Fibroblast of skin of left quadriceps (primary cell): ENCODE data around the gene MS4A15.
"Not testable (repeated sequence)": the region's sequence is repeated elsewhere in the genome, so short reads cannot be mapped to it uniquely, and the experiment has no call there.

Experiments
- DNase-seq, 2 experiments: peaks; one replicate each; pipeline ENCODE4 v3.0.0-alpha.2; 2013; ENCODE audit warnings: low read depth in 2 of 2

MS4A15 gene, protein sequence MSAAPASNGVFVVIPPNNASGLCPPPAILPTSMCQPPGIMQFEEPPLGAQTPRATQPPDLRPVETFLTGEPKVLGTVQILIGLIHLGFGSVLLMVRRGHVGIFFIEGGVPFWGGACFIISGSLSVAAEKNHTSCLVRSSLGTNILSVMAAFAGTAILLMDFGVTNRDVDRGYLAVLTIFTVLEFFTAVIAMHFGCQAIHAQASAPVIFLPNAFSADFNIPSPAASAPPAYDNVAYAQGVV

DNA sequence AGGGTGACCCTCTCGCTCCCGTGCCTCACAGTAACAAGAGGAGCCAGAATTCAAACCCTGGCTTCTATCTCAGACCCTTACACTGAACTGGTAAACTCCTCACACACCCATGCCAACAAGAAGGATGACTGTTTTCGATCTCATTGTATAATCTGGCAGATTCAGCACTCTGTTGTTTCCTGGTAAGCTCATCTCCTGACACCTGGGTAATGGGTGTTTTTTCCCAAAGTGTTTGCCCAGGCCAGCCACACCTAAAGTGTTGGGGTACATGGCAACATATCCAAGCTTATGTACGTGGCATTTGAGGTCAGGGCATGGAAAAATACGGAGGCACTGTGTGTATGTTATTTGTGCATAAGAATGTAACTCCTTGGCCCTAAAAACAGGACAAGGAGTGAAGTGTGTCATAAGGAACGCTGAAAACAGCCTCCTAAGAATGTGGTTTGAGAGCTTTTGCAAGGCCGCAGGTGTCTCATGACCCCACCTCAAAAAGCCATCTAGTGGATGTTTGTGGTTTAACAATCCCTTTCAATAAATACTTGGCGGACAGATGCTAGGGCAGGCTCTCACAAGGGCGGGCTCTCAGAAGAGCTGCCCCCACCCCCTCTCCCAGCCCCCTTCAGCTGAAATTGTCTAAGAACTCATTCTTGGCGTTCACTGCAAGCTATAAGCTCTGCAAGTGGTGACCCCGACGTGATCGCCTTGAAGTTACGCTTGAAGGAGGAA is at the start of gene MS4A15:
Gene MS4A15 (plus strand): TSS at position 561 of the 726 bp plus-strand sequence. CDS start 6,867 bp downstream, outside the sequence.
- no peak for DNase-seq

GRCh38 chr11:60706931-60707330 is 49.7 kb upstream of the MS4A15 start:
- no peak for DNase-seq

DNA sequence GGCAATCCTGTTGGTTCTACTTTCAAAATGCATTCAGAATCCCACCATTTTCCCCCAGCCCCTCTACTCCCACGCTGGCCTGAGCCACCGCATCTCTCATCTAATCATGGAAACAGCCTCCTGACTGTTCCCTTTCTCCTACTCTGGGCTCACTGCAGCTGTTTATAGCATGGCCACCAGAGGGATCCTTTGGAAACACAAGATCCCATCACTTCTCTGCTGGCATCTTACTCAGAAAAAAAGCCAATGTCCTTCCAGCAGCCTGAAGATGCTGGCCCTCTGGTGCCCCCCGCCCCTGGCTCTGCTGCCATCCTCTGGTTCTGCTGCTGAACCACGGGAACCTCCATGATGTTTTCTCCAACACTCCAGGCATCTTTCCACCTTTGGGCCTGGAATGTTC is 46.2 kb upstream of the MS4A15 start:
- no peak for DNase-seq

GRCh38 chr11:60711276-60711675 is 45.4 kb upstream of the MS4A15 start:
- no peak for DNase-seq

- DNase-seq, result not testable (repeated sequence)
These were observed 43.2 kb upstream of the MS4A15 start for GRCh38 chr11:60713423-60713822.

DNA sequence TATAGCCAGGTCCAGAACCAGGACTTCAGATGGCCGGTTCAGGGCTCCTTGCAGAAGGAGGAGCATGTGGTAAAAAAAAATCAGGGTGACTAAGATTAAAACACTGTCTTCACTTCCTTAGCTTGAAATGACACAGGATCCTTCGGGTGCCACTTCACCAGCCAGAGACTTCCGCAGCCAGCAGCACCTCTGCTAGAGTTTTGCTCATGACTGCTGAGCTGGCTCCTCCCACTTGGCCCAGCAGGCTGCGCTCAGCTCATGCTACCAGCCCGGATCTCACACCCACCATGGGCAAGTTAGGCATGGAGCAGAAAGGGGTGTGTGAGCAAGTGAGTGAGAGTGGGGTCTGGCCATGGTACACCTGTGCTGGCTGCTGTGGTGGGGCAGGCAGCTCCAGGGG is 38.7 kb upstream of the MS4A15 start:
- DNase-seq, result no peak

DNA sequence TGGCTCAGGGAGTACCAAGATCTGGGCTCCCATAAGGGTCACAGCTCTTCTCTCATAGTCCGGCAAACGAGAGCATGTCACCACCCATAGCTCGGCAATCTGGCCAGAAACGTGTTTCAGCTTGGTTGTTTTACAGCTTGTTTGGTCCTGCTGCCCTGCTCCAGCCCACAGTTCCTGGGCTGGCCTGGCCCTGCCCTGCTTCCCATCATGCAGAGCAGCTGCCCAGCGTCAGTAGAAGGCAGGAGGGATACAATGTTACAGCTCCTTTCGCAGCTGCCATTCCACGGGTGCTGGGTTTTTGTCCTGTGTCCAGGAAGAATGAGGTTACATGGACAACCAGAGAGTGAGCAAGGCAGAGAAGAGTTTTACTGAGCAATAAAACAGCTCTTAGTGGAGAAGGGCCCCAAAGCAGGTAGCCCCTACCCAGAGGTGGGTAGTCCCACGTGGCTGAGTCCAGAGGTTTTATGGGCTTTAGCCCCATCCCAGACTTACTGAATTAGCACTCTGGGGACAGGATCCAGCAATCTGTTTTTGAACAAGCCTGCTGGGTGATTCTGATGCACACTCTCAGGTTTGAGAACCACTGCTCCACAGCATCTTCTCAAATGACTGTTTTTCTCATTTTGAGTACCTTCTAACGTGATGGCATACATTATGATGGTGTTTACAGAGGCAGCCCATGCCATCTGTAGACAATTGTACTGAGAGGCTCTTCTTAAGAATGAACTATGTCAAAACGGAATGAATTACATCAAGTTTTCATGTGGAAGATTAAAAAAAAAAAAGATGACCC is 37.9 kb upstream of the MS4A15 start:
- DNase-seq, result no peak

DNA sequence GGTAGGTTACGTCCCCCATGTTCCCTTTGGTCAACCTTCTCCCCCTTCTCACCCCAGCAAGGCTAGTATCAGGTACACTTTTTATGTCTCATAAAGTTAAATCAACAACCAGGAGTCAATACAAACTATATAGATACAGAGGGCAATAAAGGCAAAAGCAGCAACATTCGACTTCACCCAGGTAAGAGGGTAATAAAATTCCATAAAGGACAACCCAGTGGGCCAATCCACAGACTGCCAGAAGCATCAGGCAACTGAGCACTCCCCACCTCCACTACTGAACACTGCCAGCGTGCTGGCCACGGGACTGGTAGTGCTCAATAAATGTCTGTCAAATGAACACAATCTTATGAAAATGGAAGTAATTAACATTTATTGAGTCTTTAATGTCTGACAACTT is 37.3 kb upstream of the MS4A15 start:
- no peak for DNase-seq

DNA sequence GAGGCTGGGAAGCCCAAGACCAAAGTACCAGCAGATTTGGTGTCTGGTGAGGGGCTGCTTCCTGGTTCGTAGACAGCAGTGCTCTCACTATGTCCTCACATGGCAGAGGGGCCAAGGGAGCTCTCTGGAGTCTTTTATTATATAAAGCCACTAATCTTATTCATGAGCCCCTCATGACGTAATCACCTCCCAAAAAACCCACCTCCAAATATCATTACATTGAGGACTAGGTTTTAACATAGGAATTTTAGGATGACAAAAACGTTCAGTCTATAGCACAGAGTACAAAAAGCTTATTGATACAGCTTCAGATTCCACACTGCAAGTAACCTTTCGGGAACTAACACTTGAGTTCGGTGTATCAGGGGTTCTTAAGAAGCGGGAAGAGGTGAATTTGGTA is 36.2 kb upstream of the MS4A15 start:
- DNase-seq, result no peak

GRCh38 chr11:60724420-60724819 is 32.2 kb upstream of the MS4A15 start, which contains the start of gene MS4A18:
Gene MS4A18 (plus strand): TSS chr11:60724720.
- DNase-seq, result no peak

- DNase-seq, result no peak
These were observed 31.1 kb upstream of the MS4A15 start for GRCh38 chr11:60725592-60725991.

GRCh38 chr11:60731586-60731985 is 25.1 kb upstream of the MS4A15 start:
- DNase-seq, result no peak

GRCh38 chr11:60734279-60734678 is 22.4 kb upstream of the MS4A15 start:
- DNase-seq, result no peak

GRCh38 chr11:60739114-60739513 is 17.6 kb upstream of the MS4A15 start:
- no peak for DNase-seq

DNA sequence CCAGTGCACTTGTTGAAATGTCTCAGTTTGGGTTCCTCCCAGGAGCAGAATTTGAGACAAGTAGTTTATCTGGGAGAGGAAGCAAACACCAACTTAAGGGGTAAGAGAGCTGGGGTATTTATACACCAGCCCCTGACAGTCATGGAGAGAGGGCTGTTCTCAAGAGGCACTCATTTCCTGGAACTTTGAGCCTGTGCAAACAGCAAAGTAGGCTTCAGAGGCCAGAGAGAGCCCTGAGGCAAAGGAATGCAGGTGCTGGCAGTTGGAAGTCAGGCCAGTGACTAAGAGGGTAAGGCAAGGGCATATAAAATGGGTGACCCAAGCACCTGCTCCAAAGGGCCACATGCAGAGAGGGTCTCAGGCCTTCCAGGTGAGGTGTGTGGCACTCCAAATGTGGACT is 16.1 kb upstream of the MS4A15 start:
- no peak for DNase-seq

DNA sequence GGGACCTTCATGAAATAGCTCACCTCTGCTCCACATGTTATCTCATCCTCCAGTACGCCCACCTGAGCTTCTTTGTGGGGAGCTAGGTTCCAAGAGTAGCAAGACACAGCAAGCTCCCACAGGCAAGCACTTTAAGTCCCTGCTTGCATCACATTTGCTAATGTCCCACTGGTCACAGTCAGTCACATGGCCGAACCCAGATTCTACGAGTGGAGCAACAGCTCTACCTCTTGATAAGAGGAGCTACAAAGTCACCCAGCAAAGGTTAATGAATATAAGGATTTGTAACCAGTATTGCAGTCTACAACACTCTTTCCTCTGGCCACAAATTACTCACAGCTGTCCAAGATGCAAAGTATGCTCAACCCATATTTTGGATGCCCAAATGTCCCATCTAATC is 15.2 kb upstream of the MS4A15 start:
- no peak for DNase-seq

- no peak for DNase-seq
These were observed 13.6 kb upstream of the MS4A15 start for GRCh38 chr11:60743058-60743457.

GRCh38 chr11:60744114-60744513 is 12.6 kb upstream of the MS4A15 start:
- no peak for DNase-seq

DNA sequence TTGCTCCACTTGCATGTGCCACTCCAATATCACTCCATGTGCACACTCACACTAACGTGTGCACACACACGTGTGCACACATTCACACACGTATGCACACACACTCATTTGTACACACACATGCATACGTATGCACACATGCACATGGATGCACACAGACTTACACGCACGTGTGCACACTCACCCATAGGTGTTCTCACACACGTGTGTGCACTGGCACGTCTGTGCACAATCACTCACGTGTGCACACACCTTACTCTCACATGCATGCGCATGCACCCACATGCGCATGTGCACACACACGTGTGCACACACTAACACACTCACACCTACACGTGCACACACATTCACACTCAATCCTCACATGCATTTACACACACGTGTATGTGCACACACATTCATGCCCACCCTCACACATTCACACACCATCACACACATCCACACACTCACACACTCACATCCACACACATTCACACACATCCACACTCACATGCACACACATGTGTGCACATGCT is 9.3 kb upstream of the MS4A15 start:
- DNase-seq, result no peak

GRCh38 chr11:60748225-60748624 is 8.4 kb upstream of the MS4A15 start:
- DNase-seq, result no peak

- DNase-seq, result no peak
These were observed 7.8 kb upstream of the MS4A15 start for GRCh38 chr11:60748821-60749220.

GRCh38 chr11:60750911-60751310 is 5.8 kb upstream of the MS4A15 start:
- no peak for DNase-seq
